NOMO-1 treated with dmso at 0.1 percent for 144 hours (cell line): ENCODE data around the gene CFAP99.

ENCODE experiments used
- DNase-seq: peaks from one replicate; lab custom pipeline; 2025; ENCODE audit not compliant: unreplicated experiment; lab: John Stamatoyannopoulos, UW

Gene CFAP99

DNA sequence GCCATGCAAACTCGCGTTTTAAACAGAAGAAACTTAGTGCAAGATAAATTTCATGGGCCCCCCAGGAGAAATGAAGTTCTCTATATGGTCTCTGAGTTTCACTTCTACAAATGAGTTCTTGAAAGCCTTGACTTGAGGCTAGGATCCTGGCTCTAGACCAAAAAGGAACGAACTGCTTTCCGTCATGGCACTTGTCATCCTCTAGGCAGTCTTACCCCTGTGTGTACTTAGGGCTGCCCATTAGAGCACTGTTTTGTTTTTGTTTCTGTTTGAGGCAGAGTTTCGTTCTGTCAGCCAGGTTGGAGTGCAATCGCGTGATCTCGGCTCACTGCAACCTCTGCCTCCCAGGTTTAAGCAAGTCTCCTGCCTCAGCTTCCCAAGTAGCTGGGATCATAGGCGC, 79.2 kb downstream of the CFAP99 start:
- peak; percentile 88 for DNase-seq

DNA sequence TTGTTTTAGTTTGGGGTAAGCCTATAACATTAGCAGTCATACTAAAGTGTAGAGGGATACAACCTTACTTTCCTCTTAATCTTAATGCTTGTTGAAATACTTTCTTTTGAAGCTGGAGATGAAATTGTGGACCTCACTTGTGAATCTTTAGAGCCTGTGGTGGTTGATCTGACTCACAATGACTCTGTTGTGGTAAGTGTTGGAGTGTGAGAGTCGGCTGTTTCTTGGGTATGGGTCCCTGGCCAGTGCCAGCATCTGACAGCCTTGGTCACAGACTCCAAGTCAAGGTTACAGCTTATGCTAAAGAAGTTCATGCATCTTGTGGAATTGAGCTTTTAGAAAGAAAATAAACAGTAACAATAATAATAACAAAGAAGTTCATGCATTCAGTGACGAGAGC, 81.8 kb downstream of the CFAP99 start:
- DNase-seq: no peak

DNA sequence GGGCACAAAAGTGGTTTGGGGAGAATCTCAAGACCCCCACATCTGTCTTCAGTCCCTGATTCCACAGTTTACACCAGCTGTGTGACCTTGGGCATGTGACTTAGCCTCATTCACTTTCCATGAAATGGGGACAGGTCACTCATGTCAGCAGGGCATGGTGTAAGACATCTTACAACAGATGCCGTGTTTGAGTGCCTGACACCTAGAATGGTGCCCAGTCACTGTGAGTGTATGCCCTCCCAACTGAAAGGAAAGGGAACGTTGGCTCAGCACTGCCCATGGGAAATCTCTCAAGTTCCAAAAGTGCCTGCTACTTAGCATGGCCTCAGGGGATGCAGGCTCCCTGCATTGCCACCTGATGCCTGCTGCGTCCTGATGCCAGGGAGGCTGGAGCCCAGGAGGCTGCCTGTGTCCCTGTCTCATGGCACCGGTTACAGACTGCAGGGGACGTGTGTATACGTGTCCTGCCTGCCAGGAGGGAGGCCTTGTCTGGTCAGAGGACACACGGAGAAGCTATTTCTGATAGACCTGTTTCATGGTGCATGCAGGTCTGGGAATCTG, 82.4 kb downstream of the CFAP99 start:
- DNase-seq: no peak

- no peak for DNase-seq
Observed at GRCh38 chr4:2503809-2504208, 85.1 kb downstream of the CFAP99 start.

- no peak for DNase-seq
Observed at GRCh38 chr4:2507259-2507658, 88.5 kb downstream of the CFAP99 start.

DNA sequence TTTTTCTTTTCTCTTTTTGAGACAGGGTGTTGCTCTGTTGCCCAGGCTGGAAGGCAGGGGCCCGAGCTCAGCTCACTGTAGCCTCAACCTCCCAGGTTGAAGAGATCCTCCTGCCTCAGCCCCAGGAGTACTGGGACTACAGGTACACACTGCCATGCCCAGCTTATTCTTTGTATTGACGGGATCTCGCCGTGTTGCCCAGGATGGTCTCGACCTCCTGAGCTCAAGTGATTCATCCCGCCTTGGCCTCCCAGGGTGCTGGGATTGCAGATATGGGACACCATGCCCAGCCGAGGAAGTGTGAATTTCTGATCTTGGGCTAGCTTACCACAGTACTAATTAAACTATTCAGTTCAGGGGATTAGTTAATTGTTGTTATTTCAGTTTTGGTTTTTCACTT, 89.1 kb downstream of the CFAP99 start:
- no peak for DNase-seq

DNA sequence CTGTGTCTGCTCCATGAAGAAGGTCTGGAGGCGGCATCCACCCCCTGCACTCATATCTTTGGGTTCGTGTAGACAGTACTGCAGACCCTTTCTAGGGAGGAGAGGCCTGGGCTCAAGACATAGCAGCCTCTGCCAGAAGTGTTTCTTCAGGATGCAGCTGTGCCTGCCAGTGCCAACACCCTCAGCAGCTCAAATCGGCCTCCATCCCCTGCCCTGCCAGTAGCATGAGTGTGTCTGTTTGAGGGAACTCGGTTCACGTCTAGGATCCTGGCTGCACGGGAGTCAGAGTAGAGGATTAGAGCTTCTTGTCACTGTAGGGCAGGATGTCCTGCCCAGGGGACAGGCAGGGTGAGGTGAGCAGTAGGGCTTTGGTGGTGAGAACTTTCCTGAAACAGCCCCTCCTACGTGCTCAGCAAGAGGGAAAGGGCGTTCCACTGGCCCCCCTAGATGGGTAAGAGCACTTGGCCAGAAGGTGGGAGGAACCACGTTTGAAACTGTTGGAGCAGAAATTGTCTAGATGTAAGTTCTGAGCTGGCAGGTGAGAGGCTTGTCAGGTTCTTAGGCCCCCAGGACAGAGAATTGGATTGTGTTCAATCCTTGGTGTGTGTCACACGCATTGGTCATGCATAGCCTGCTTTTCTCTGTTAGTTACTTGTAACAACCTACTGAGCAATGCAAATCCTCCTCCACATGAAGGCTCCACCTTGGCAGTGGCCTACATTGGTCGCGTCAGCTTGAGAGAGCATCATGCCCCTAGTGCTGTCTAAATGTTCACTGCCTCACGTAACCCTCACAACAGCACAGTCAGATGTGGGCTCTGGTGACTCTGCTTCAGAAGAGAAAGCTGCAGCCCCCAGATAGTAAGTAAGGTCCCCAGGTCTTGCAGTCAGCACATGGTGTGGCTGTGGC, 91.8 kb downstream of the CFAP99 start:
- no peak for DNase-seq

GRCh38 chr4:2511645-2512131, 92.9 kb downstream of the CFAP99 start:
- no peak for DNase-seq
